ENCODE results near the gene SRRT.

Gene SRRT, protein sequence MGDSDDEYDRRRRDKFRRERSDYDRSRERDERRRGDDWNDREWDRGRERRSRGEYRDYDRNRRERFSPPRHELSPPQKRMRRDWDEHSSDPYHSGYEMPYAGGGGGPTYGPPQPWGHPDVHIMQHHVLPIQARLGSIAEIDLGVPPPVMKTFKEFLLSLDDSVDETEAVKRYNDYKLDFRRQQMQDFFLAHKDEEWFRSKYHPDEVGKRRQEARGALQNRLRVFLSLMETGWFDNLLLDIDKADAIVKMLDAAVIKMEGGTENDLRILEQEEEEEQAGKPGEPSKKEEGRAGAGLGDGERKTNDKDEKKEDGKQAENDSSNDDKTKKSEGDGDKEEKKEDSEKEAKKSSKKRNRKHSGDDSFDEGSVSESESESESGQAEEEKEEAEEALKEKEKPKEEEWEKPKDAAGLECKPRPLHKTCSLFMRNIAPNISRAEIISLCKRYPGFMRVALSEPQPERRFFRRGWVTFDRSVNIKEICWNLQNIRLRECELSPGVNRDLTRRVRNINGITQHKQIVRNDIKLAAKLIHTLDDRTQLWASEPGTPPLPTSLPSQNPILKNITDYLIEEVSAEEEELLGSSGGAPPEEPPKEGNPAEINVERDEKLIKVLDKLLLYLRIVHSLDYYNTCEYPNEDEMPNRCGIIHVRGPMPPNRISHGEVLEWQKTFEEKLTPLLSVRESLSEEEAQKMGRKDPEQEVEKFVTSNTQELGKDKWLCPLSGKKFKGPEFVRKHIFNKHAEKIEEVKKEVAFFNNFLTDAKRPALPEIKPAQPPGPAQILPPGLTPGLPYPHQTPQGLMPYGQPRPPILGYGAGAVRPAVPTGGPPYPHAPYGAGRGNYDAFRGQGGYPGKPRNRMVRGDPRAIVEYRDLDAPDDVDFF

DNA sequence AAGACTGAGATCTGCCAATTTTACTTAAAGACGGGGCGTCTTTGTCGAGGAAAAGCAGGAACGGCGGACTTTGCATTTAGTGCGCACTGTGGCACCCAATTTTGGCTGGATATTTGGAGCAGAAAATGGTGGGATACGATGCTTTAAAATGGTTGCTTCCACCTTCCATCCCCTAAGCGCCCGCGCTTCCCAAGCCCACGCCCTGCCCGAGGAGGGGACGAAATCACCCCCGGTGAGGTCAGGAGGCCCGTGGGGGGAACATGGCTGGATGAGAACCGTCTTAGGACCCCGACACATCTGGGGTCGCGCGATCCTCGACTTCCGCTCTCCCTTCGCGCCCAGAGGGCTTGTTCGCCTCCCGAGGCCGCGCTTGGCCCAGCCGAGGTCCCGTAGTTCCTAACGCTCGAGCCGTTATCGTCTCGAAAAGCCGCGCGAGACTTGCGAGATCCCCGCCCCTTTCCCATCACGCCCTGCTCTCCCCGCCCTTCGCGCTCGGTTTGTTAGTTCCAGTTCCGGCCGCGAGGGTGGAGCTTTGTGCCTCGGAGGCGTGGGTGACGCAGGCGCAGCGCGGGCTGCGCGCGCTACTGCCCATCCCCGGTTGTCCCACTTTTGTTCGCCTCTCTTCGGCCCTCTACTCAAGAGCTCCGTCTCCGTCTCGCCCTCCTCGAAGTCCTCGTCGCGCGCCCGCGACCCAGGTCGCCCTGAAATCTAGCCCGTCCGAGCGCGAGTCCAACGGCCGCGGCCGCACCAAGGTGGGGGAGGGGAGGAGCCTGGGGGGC is at the start of gene SRRT:
Gene SRRT, plus strand, starts transcription at position 527 of the 779 bp plus-strand sequence. CDS start 488 bp downstream, outside the sequence.
- Histone ChIP-seq H3K4me1 (peaks cover 16% of the 10 kb centered on the region), H3K36me3 (ENCODE audit: control insufficient read depth, insufficient read depth, low read length) (no peaks in the 10 kb centered on the region), H3K9ac (peak within 1 kb of the TSS; percentile 96), H3K9me3 (ENCODE audit: control insufficient read depth, low read length) (no peaks in the 10 kb centered on the region), H3K79me2 (peaks cover 34% of the 10 kb centered on the region), H3K27ac (peak within 1 kb of the TSS; percentile 93), H3K27me3 (ENCODE audit: control insufficient read depth, insufficient read depth, low read length) (no peaks in the 10 kb centered on the region), H3K4me2 (ENCODE audit: low read length) (peak within 1 kb of the TSS; percentile 92), H3K4me3 (ENCODE audit: low read depth, low read length) (peak within 1 kb of the TSS; percentile 97), H2AFZ (peak within 1 kb of the TSS; percentile 90)
- TF ChIP-seq, protein P1, sequence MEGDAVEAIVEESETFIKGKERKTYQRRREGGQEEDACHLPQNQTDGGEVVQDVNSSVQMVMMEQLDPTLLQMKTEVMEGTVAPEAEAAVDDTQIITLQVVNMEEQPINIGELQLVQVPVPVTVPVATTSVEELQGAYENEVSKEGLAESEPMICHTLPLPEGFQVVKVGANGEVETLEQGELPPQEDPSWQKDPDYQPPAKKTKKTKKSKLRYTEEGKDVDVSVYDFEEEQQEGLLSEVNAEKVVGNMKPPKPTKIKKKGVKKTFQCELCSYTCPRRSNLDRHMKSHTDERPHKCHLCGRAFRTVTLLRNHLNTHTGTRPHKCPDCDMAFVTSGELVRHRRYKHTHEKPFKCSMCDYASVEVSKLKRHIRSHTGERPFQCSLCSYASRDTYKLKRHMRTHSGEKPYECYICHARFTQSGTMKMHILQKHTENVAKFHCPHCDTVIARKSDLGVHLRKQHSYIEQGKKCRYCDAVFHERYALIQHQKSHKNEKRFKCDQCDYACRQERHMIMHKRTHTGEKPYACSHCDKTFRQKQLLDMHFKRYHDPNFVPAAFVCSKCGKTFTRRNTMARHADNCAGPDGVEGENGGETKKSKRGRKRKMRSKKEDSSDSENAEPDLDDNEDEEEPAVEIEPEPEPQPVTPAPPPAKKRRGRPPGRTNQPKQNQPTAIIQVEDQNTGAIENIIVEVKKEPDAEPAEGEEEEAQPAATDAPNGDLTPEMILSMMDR (IDR thresholded peaks at IDR 0.05): peak; percentile 63

DNA sequence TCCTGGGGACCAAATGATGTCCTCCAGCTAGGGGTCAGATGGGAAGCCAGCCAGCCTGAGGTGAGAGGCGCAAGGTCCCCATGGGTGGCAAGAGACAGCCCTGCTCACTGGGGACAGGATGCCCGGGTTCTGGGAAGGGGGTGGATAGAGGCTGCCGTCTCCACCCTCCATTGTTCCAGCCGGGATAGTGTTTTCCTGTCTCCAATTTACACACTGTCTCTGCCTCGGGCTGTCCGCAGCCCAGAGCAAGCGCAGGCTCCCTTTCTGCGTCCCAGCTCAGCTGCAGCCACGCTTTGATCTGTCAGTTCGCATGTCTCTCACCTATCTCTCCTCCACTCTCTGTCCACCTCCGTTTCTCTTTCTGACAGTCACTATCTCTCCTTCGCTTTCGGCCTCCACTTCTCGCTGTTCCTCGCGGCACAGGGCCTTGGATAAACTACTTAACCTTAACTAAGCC is 49.7 kb upstream of the SRRT start:
- H2AFZ ChIP-seq: no peak overlapping the region
- TF ChIP-seq, protein P1 (IDR thresholded peaks at IDR 0.05): no peak
- H3K27me3 ChIP-seq (ENCODE audit: control insufficient read depth, insufficient read depth, low read length): no peaks in the 10 kb centered on the region
- H3K9ac ChIP-seq: no peak overlapping the region
- peak overlapping the region; percentile 80 for H3K4me3 ChIP-seq (ENCODE audit: low read depth, low read length)
- H3K79me2 ChIP-seq: no peaks in the 10 kb centered on the region
- no peaks in the 10 kb centered on the region for H3K36me3 ChIP-seq (ENCODE audit: control insufficient read depth, insufficient read depth, low read length)
- peak overlapping the region; percentile 93 for H3K4me2 ChIP-seq (ENCODE audit: low read length)
- no peaks in the 10 kb centered on the region for H3K9me3 ChIP-seq (ENCODE audit: control insufficient read depth, low read length)
- peak overlapping the region; percentile 22 for H3K27ac ChIP-seq
- H3K4me1 ChIP-seq: no peaks in the 10 kb centered on the region

DNA sequence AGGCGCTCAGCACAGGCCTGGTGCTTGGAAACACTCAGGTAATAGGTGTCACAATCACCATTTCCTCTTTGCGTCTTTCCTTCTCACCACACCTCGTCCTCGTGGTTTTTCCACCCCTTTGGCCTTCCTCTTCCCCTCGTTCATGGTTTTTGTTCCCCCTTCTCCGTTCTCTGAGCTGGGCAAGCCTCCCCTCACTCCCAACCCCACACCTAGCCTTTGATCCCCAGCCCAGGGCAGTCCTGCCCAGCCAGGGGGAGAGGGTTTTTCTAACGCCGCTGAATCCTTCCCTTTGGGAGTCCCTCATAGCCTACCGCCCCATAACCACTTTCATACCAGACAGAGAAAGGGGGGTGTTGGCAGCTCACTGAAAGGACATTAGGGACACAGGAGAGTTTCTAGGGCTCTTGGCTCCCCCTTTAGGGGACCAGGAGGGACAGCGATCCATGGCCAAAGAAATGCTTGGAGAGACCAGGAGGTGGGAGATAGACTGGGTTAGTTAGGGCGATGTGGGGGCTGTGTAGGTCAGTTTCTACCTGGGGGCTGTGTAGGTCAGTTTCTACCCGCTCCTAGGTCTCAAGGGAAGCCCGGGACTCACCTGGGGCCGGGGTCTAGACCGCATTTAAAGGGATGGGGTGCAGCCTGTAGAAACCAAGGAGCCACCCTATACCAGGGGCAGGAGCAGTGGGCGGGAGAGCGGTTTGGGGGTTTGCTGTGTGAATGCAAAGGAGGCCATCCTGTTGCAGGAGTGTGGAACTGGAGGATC is 49.0 kb upstream of the SRRT start:
- Histone ChIP-seq H2AFZ (peak overlapping the region; percentile 85), H3K27me3 (ENCODE audit: control insufficient read depth, insufficient read depth, low read length) (no peaks in the 10 kb centered on the region), H3K9ac (no peak overlapping the region), H3K4me2 (ENCODE audit: low read length) (peak overlapping the region; percentile 93), H3K79me2 (no peaks in the 10 kb centered on the region), H3K27ac (peak overlapping the region; percentile 22), H3K36me3 (ENCODE audit: control insufficient read depth, insufficient read depth, low read length) (no peaks in the 10 kb centered on the region), H3K4me3 (ENCODE audit: low read depth, low read length) (peak overlapping the region; percentile 80), H3K9me3 (ENCODE audit: control insufficient read depth, low read length) (no peaks in the 10 kb centered on the region), H3K4me1 (no peaks in the 10 kb centered on the region)
- TF ChIP-seq, protein P1 (IDR thresholded peaks at IDR 0.05): no peak

Measured in parathyroid adenoma (tissue), 2 donors.